PFSK-1 (cell line): ENCODE results near the gene ATM.

Experiments
- FOXP2 ChIP-seq: optimal IDR thresholded peaks from 2 replicates; pipeline ENCODE3; 2011; ENCODE audit warnings: borderline replicate concordance, control low read depth, inconsistent platforms; ENCODE audit not compliant: insufficient read depth; ENCODE audit errors: extremely low read length, extremely low read depth
- POLR2AphosphoS5 ChIP-seq: IDR thresholded peaks from 2 replicates; pipeline ENCODE4 v1.6.1; 2012; ENCODE audit warnings: low read depth, mild to moderate bottlenecking, control low read depth, low read length, moderate library complexity
- REST ChIP-seq, 2 experiments: IDR thresholded peaks; 2 replicates each; pipeline versions ENCODE4 v1.6.1 to v1.8.0; 2011 to 2012; ENCODE audit warnings: low read depth in 2 of 2, low read length in 2 of 2, control low read depth in 1 of 2, inconsistent platforms in 1 of 2, mild to moderate bottlenecking in 1 of 2, moderate library complexity in 1 of 2; ENCODE audit not compliant: insufficient read depth in 1 of 2
- SIN3A ChIP-seq: IDR thresholded peaks from 2 replicates; pipeline ENCODE4 v1.6.1; 2012; ENCODE audit warnings: mild to moderate bottlenecking, low read length, moderate library complexity, borderline replicate concordance; ENCODE audit not compliant: insufficient read depth
- TAF1 ChIP-seq: IDR thresholded peaks from 2 replicates; pipeline ENCODE4 v1.6.1; 2012; ENCODE audit warnings: low read length, control low read depth, borderline replicate concordance; ENCODE audit not compliant: insufficient read depth

The ATM gene

GRCh38 chr11:108197351-108197750 is 25.5 kb upstream of the ATM start:
- TF ChIP-seq TAF1 = no peak

- no peak for TF ChIP-seq REST (IDR thresholded peaks at IDR 0.05; ENCODE audit: insufficient read depth in 1 of 2, low read depth in 2 of 2, low read length in 2 of 2)
- TF ChIP-seq POLR2AphosphoS5 = no peak
- TF ChIP-seq TAF1 = no peak
- no peak for TF ChIP-seq SIN3A
- TF ChIP-seq FOXP2 = no peak
Observed at GRCh38 chr11:108198833-108199232, 24.0 kb upstream of the ATM start.

GRCh38 chr11:108199446-108200321 is 23.2 kb upstream of the ATM start:
- TF ChIP-seq REST (IDR thresholded peaks at IDR 0.05; ENCODE audit: insufficient read depth in 1 of 2, low read depth in 2 of 2, low read length in 2 of 2) (no peak), SIN3A (no peak), FOXP2 (no peak), TAF1 (no peak), POLR2AphosphoS5 (no peak)

GRCh38 chr11:108203075-108203474 is 19.8 kb upstream of the ATM start:
- TF ChIP-seq REST (IDR thresholded peaks at IDR 0.05; ENCODE audit: insufficient read depth in 1 of 2, low read depth in 2 of 2, low read length in 2 of 2) = no peak
- TF ChIP-seq TAF1 = no peak
- TF ChIP-seq SIN3A = no peak
- no peak for TF ChIP-seq FOXP2
- no peak for TF ChIP-seq POLR2AphosphoS5

GRCh38 chr11:108204376-108204775 is 18.5 kb upstream of the ATM start:
- TF ChIP-seq SIN3A = no peak

GRCh38 chr11:108204929-108205499 is 17.9 kb upstream of the ATM start:
- TF ChIP-seq SIN3A (no peak), REST (IDR thresholded peaks at IDR 0.05; ENCODE audit: insufficient read depth in 1 of 2, low read depth in 2 of 2, low read length in 2 of 2) (no peak), POLR2AphosphoS5 (no peak), FOXP2 (no peak), TAF1 (no peak)
